ENCODE results near the gene SACS. TPM values are rescaled to one million over a fixed set of nuclear protein-coding genes. Genes with fewer than 3 reads are reported as not detected.

SACS gene
- total and polyA plus RNA-seq, 2 donors (not counting 1 experiment from before 2014, with no cell fraction given) = 6.8 to 21.4 TPM

DNA sequence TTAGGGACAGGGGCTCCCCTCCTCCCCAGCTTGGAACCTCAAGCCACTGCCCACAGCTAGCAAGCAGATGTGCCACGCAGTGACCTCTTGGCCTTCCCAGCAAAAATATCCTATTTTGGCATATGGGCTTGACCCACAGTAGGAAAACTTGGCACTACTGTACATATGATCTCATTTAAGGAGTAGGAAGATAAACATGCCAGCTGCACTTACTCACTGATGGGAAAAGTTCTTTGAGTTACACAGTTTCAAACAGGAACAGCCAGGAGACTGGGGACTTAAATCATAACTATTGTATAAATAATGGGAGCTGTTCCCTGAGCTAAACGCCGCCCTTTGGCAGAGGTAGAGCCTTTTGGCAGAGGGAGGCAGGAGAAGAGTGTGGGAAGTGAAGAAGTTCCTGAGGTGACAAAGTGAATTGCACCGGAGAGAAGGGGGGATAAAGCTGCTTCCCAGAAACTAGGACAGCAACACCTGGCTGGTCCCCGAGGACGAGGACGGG lies 6.1 kb downstream of the SACS start:
- intact Hi-C loops (cut with micrococcal nuclease) = no loop called here
- Histone ChIP-seq H3K27ac (ENCODE audit: low read length in 2 of 2) (no peak overlapping the region), H3K9ac (ENCODE audit: low read length) (no peak overlapping the region), H2AFZ (ENCODE audit: insufficient read depth, low read depth, low read length, poor library complexity, severe bottlenecking) (no peak overlapping the region), H3K4me3 (ENCODE audit: control extremely low read depth in 1 of 5, extremely low read depth in 1 of 5, insufficient read depth in 1 of 5, low read depth in 2 of 5, low read length in 4 of 5) (no peak overlapping the region), H3K4me2 (replicated peaks; ENCODE audit: low read depth, low read length, poor library complexity, severe bottlenecking) (no peak overlapping the region), H3K27me3 (replicated peaks in 1 of 4; ENCODE audit: control extremely low read depth in 1 of 4, control insufficient read depth in 3 of 4, insufficient read depth in 4 of 4, low read length in 3 of 4) (peaks cover 0 to 13% (median 4%) of the 10 kb centered on the region in 4 experiments), H4K20me1 (ENCODE audit: control insufficient read depth, insufficient read depth, low read length, poor library complexity, severe bottlenecking) (no peaks in the 10 kb centered on the region), H3K36me3 (replicated peaks in 1 of 2; ENCODE audit: control extremely low read depth in 1 of 2, control insufficient read depth in 1 of 2, extremely low read depth in 1 of 2, insufficient read depth in 2 of 2, low read length in 1 of 2) (no peaks in the 10 kb centered on the region), H3K79me2 (ENCODE audit: control insufficient read depth, insufficient read depth, low read length) (no peaks in the 10 kb centered on the region), H3K4me1 (ENCODE audit: control insufficient read depth in 2 of 2, insufficient read depth in 2 of 2, low read length in 2 of 2) (no peaks in the 10 kb centered on the region), H3K9me3 (ENCODE audit: control extremely low read depth in 1 of 3, control insufficient read depth in 2 of 3, insufficient read depth in 1 of 3, low read length in 2 of 3) (no peaks in the 10 kb centered on the region)
- TF ChIP-seq, protein P1, sequence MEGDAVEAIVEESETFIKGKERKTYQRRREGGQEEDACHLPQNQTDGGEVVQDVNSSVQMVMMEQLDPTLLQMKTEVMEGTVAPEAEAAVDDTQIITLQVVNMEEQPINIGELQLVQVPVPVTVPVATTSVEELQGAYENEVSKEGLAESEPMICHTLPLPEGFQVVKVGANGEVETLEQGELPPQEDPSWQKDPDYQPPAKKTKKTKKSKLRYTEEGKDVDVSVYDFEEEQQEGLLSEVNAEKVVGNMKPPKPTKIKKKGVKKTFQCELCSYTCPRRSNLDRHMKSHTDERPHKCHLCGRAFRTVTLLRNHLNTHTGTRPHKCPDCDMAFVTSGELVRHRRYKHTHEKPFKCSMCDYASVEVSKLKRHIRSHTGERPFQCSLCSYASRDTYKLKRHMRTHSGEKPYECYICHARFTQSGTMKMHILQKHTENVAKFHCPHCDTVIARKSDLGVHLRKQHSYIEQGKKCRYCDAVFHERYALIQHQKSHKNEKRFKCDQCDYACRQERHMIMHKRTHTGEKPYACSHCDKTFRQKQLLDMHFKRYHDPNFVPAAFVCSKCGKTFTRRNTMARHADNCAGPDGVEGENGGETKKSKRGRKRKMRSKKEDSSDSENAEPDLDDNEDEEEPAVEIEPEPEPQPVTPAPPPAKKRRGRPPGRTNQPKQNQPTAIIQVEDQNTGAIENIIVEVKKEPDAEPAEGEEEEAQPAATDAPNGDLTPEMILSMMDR (IDR thresholded peaks at IDR 0.05) = no peak
- TF ChIP-seq EZH2 (IDR thresholded peaks at IDR 0.05; ENCODE audit: borderline replicate concordance, insufficient read depth, low read depth, low read length, poor library complexity, severe bottlenecking) = no peak
- DNase-seq (no peak), ATAC-seq (ENCODE audit: low read depth) (no peak)
- POLR2A ChIA-PET = no interaction called here
- H3K9me3 Mint-ChIP-seq (ENCODE audit: insufficient read depth) = no peaks in the 10 kb centered on the region
- no peaks in the 10 kb centered on the region for H3K4me1 Mint-ChIP-seq
- CTCF ChIA-PET = interaction anchor here (0.6 to 0.7 kb wide), 2 partner anchors 9 to 672 kb away, joined by 3 to 4 read pairs; no protein-coding TSS in a partner anchor
- peaks cover 23% of the 10 kb centered on the region for H3K27me3 Mint-ChIP-seq
- no peak overlapping the region for H3K4me3 Mint-ChIP-seq
- H3K27ac Mint-ChIP-seq = no peak overlapping the region
- WGBS (ENCODE audit: insufficient coverage) = 94% methylated on average over 7 of the region's 7 CpGs

DNA sequence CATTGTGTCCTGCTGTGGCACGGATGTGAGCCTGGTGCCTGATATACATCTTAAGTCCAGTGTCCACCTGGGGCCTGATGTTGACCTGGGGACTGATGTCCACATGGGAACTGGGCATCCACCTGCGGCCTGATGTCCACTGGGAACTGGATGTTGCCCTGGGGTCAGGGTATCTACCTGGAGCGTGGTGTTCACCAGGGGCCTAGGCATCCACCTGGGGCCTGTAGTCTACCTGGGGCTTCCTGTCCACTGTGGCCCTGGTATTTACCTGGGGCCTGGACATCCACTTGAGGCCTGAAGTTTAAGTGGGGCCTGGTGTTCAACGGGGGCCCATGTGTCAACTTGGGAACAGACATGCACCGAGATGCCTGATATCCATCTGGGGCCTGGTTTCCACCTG lies 11.9 kb downstream of the SACS start:
- H3K9me3 Mint-ChIP-seq (ENCODE audit: insufficient read depth) = no peaks in the 10 kb centered on the region

More for the DNA sequence above, 11.9 kb downstream of the SACS start:
- H3K36me3 ChIP-seq (replicated peaks in 1 of 2; ENCODE audit: control extremely low read depth in 1 of 2, control insufficient read depth in 1 of 2, extremely low read depth in 1 of 2, insufficient read depth in 2 of 2, low read length in 1 of 2) = no peaks in the 10 kb centered on the region
- H4K20me1 ChIP-seq (ENCODE audit: control insufficient read depth, insufficient read depth, low read length, poor library complexity, severe bottlenecking) = no peaks in the 10 kb centered on the region
- no peaks in the 10 kb centered on the region for H3K27me3 Mint-ChIP-seq
- intact Hi-C loops (cut with micrococcal nuclease) = no loop called here
- TF ChIP-seq EZH2 (IDR thresholded peaks at IDR 0.05; ENCODE audit: borderline replicate concordance, insufficient read depth, low read depth, low read length, poor library complexity, severe bottlenecking) = no peak
- TF ChIP-seq, protein P1 (IDR thresholded peaks at IDR 0.05) = no peak
- ATAC-seq (ENCODE audit: low read depth) = no peak
- no peaks in the 10 kb centered on the region for H3K9me3 ChIP-seq (ENCODE audit: control extremely low read depth in 1 of 3, control insufficient read depth in 2 of 3, insufficient read depth in 1 of 3, low read length in 2 of 3)
- 93% methylated on average over 5 of the region's 5 CpGs for WGBS (ENCODE audit: insufficient coverage)
- H3K27ac ChIP-seq (ENCODE audit: low read length in 2 of 2) = no peak overlapping the region
- H3K4me2 ChIP-seq (replicated peaks; ENCODE audit: low read depth, low read length, poor library complexity, severe bottlenecking) = no peak overlapping the region
- ChIA-PET POLR2A (no interaction called here), CTCF (no interaction called here)
- H3K79me2 ChIP-seq (ENCODE audit: control insufficient read depth, insufficient read depth, low read length) = no peaks in the 10 kb centered on the region
- H3K9ac ChIP-seq (ENCODE audit: low read length) = no peak overlapping the region
- H3K4me1 Mint-ChIP-seq = no peaks in the 10 kb centered on the region
- H3K4me1 ChIP-seq (ENCODE audit: control insufficient read depth in 2 of 2, insufficient read depth in 2 of 2, low read length in 2 of 2) = no peaks in the 10 kb centered on the region
- no peak overlapping the region for H3K4me3 Mint-ChIP-seq
- no peaks in the 10 kb centered on the region for H3K27me3 ChIP-seq (replicated peaks in 1 of 4; ENCODE audit: control extremely low read depth in 1 of 4, control insufficient read depth in 3 of 4, insufficient read depth in 4 of 4, low read length in 3 of 4)
- no peak overlapping the region for H2AFZ ChIP-seq (ENCODE audit: insufficient read depth, low read depth, low read length, poor library complexity, severe bottlenecking)
- DNase-seq = no peak
- H3K4me3 ChIP-seq (ENCODE audit: control extremely low read depth in 1 of 5, extremely low read depth in 1 of 5, insufficient read depth in 1 of 5, low read depth in 2 of 5, low read length in 4 of 5) = no peak overlapping the region
- no peak overlapping the region for H3K27ac Mint-ChIP-seq
